ENCODE data around the gene TUBA4B.
"Not testable (repeated sequence)": the region's sequence is repeated elsewhere in the genome, so short reads cannot be mapped to it uniquely, and the experiment has no call there.

TUBA4B gene

DNA sequence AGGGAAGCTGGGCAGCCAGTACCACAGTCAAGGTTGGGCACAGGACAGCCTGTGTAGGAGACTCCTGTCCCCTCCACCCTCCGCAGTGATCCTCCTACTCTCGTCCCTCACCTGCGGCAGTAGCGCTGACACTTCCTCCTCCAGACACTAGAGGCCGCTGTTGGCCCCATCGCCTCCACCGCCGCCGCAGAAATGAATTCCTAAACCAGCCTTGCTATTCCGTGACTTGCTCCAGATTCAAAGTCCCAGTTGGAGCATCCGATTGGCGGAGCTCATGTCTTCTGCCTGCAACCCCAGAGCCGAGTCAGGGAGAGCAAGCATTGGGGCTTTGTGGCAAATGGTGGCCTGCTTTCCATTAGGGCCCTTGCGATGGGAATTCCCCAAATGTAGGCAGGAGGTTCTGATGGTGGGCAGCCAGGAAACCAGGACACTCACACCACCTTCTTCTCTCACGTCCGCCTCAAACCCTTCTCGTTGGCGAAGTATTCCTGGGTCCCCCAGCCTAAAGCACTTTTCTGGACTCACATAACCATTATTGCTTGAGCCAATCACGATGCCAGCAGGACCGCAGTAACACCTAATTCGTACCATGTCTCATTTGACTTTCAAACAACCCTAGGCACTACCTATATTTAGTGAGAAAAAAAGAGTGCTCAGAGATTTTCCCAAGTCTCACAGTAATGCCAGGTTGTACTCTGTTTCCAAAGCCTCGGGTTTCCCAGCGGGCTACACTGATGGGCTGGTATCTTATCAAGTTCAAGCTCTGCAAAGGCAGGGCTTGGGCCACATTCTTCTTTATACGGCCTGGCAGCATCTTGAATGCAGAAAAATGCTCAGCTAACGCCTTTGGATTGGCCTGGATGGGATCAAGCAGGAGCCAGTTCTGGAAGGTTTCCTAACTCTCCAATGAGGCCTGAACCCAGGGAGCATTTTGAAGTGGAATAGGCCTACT, 24.9 kb downstream of the TUBA4B start:
- DNase-seq = peak; percentile 83

DNA sequence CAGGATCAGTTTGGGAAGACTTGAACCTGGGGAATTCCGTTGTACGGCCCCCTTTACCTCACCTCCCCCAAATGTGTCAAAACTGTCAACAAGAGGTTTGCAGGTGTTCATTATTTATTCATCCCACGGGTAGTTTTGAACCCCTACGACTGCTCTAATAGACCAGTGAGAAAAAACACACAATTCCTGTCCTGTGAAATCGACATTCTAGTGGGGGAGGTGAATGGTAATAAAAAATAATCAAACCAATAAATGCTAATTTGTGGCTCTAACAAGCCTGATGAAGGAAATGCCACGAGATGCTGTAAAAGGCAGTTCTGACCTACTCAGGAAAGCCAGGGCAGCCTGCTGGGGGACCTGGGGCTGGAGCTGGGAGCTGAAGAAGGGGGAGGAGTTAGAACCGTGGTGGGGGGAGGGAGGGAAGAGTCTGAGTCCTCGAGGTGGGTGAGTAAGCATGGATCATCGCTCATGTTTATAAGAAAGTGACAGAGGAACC, 25.7 kb downstream of the TUBA4B start:
- no peak for DNase-seq

- peak; percentile 100 for DNase-seq
Measured at GRCh38 chr2:219279151-219279915, 26.3 kb downstream of the TUBA4B start, which contains the start of gene DNAJB2. Gene DNAJB2, plus strand, starts transcription at chr2:219279366. Its CDS starts 468 bp downstream, at chr2:219279834.

GRCh38 chr2:219279916-219280516, 27.0 kb downstream of the TUBA4B start:
- DNase-seq = no peak

GRCh38 chr2:219280651-219281050, 27.6 kb downstream of the TUBA4B start:
- DNase-seq = no peak

- DNase-seq = no peak
Measured at GRCh38 chr2:219281588-219281987, 28.5 kb downstream of the TUBA4B start.

DNA sequence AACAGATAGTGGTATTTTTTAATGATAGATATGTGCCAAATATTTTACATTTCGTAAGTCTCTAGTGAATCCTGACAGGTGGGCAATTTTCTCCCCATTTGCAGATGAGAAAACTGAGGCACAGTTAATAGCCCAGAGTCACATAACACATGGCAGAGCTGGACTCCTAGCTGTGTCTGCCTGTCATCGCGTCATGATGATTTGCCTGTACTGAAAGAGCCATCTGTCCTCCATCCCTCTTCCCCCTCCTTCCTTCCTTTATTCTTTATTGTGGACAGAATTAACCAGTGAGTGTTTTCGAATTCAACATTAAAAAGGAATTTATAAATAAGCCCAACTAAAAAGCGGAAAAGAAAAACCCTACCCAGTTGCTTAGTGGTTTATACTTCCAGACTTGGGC, 29.3 kb downstream of the TUBA4B start:
- no peak for DNase-seq

DNA sequence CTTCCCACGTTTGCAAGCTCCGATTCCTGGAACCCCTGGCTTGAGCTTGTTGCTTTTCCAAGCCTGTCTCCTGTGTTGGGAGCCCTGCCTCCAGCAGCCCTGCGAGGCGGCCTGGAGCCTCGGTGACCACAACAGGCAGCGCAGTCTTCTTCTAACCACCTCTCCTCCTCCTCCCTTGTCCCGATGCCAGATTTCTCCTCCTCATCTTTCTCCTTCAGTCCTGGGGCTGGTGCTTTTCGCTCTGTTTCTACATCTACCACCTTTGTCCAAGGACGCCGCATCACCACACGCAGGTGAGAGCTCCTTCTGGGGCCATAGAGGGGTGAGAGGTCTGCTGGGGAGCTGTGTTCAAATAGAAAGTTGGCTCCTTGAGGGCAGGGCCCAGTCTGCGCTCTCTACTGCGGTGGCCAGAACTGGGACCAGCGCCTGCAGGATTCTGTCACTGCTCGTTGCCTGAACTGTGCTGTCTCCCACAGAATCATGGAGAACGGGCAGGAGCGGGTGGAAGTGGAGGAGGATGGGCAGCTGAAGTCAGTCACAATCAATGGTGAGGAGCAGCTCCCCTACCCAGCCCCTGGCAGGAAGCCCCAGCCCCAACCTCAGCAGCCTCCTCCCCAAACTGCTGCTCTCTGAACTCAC, 30.0 kb downstream of the TUBA4B start:
- no peak for DNase-seq

GRCh38 chr2:219284501-219285372, 31.7 kb downstream of the TUBA4B start:
- no peak for DNase-seq

- DNase-seq = no peak
Measured at GRCh38 chr2:219285373-219285735, 32.3 kb downstream of the TUBA4B start.

DNA sequence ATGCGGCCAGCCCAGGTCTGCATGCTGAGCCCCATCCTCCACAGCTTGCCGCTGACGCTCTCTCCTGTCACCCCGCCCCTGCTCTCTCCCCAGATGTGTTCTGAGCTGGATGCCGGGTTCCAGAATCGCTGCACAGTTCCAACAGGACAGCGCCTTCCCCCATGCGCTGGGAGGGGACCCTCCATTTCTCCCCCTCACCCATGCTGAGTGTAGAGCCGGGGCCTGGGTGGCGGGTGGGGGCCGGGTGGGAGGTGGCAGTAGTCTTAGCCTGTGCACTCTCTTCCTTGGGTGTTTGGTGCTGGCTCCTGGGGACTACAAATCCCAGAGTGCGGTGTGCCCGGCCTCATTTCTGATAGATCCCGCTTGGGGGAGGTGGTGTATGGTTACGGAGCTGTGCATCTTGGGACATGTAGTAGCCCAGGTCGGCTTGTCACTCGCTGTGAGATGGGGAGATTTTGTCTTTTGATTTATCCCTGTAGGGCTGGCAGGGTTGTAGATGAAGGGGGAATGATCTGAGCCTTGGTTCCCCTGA, 32.9 kb downstream of the TUBA4B start:
- DNase-seq = no peak

DNA sequence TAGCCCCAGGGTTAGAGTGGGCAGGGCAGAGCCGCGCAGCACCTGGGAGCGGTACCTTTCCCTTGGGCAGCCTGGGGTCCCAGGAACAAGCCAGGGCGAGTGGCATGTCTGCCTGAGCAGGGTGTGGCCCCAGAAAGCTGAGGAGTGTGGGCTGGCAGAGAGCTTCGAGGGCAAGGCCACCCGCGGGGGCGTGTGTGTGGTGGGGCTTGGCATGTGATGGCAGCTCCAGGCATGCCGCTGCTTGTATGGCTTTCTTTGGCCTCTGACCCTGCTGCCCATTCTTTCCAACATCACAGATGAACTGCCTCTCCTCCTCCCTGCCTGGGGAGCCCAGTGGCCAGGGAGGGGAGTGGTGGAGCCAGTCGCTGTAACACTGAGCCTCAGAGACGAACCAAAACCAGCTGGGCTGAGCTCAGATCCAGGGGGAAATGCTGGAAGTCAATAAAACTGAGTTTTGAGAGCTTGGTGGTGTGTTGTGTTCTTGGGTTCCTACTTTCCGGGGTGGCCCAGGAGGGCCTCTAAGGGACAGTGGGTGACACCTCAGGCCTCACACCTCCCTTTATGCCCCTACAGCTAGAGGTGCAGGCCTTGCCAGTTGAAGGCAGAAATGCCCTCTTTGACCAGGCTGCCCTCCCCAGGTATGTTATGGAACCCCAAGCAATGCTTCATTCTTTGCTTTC, 33.5 kb downstream of the TUBA4B start:
- no peak for DNase-seq

DNA sequence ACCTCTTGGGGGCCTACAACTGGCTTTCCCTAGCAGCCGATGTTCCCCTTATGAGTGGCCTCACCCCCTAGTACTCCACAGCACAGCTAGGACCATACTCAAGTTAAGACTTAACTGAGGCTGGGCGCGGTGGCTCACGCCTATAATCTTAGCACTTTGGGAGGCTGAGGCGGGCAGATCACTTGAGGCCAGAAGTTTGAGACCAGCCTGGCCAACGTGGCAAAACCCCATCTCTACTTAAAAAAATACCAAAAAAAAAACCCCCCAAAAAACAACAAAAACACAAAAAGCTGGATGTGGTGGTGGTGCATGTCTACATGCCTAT, 34.0 kb downstream of the TUBA4B start:
- not testable (repeated sequence) for DNase-seq

GRCh38 chr2:219287580-219288265, 34.7 kb downstream of the TUBA4B start:
- no peak for DNase-seq

DNA sequence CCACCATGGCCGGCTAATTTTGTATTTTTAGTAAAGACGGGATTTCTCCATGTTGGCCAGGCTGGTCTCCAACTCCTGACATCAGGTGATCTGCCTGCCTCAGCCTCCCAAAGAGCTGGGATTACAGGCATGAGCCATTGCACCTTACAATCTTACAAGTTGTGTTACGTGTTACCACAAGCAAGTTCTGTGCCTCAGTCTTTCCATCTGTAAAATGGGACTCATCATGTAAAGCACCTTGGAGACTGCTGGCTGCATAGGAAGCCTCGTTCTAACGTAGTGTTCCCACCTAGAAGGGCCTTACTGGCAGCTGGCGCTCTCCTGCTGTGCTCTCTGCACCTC, 36.1 kb downstream of the TUBA4B start:
- no peak for DNase-seq

GRCh38 chr2:219289537-219290361, 36.7 kb downstream of the TUBA4B start:
- no peak for DNase-seq

DNA sequence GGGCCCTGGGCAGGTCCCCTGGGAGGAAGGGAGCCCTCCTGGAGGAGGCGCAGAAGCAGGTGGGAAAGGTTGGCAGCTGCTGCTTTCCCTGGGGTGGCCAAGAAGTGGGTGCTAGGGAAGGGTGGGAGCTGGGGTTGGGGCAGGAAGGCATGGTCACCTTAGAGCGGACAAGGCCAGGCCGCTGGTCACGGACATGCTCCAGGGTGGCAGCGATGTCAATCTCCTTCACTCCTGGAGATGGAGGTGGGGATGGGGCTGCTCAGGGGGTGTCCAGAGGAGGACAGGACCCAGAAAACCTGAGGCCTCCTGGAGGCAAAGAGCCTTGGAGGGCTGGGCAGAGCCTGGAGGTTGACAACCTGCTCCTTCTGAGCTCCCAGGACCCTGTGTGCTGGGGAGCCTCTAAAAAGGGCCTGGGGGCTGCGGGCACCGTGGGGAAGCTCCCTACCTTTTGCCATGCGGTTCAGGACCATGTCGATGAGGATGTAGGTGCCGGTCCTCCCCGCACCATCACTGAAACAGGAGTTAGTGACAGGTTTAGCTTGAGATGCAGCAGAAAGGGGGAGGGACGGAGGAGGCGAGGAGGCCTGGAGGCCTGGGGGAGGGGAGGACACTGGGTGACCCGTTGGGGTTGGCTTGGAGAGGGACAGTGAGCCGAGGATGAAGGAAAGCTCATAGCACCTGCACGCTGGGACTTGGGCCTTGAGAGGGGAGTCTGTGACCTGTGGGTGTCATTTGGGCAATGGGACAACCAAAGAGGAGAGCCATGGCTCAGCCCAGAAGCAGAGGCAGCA, 37.5 kb downstream of the TUBA4B start:
- no peak for DNase-seq

GRCh38 chr2:219291394-219291793, 38.4 kb downstream of the TUBA4B start:
- DNase-seq = no peak
